GM21367 (cell line): ENCODE results near the gene STAG1.
"Not testable (repeated sequence)": the region's sequence is repeated elsewhere in the genome, so short reads cannot be mapped to it uniquely, and the experiment has no call there.

ENCODE experiments used
- ATAC-seq: cut with Tn5 transposase; IDR thresholded peaks from one replicate; pipeline ENCODE4 v1.9.1; 2021; ENCODE audit not compliant: unreplicated experiment

STAG1 gene

DNA sequence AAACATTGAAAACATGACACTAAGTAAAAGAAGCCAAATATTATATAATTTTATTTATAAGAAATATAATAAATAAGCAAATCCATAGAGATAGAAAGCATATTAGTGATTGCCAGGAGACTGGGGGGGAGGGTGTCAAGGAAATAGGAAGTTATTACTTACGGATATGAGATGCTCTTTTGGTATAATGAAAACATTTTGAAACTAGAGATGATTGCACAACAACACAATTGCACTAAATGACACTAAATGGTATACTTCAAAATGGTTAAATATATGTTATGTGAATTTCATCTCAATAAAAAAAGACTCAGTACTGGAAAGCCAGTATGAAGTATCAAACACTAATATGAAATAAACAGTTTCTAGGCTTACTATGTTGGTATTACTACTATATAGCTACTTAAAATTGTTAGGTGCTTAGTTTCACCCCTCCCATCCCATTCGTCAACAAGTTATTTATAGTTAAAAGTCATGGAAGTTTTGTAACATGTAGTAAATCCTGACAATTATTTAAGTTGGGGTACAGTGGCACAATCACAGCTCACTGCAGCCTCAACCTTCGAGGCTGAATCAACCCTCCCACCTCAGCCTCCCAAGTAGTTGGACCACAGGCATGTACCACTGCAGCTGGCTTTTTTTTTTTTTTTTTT lies 43.7 kb downstream of the STAG1 start:
- no peak for ATAC-seq

DNA sequence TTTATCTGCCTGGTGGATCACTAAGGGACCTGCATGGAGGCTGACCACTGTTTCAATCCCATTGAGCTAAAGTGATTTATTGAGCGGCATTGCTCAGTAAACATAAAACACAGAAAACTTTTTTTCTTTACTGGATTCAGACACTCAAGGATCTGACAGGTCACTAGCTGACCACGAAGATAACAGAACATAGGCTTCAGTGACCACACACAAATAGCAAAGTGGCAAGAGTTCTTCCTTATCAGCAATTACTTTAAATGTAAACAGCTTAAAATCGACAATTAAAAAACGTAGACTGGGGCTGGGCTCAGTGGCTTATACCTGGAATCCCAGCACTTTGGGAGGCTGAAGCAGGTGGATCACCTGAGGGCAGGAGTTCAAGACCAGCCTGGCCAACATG lies 48.7 kb downstream of the STAG1 start:
- ATAC-seq: no peak

DNA sequence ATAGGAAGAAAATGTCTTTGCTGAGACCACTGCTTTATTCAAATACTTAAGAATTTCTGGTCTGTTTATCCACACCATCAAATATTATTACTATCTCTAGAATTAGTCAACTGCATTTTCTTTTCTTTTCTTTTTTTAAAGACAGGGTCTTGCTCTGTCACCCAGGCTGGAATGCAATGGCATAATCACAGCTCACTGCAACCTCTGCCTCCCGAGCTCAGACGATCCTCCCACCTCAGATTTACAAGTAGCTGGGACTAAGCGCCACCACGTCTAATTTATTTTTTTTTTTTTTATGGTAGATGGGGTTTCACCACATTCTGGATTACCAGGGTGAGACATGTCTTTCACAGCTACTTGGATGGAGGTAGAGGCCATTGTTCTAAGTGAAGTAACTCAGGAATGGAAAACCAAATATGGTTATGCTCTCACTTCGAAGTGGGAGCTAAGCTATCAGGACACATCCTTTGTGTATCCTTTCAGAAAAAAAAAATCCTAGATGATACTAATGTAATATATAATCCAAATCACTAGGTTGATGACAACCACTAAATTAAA lies 52.8 kb downstream of the STAG1 start:
- ATAC-seq: no peak

DNA sequence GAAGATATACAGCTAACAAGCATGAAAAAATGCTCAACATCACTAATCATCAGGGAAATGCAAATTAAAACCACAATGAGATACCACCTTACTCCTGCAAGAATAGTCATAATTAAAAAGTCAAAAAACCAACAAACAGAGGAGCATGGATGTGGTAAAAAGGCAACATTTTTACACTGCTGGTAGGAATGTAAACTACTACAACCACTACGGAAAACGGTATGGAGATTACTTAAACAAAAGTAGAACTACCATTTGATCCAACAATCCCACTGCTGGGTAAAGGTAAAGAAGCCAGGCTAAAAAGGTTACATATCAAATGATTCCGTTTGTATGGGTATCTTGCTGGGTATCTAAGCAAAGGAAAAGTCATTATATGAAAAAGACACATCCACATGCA lies 53.8 kb downstream of the STAG1 start:
- no peak for ATAC-seq

DNA sequence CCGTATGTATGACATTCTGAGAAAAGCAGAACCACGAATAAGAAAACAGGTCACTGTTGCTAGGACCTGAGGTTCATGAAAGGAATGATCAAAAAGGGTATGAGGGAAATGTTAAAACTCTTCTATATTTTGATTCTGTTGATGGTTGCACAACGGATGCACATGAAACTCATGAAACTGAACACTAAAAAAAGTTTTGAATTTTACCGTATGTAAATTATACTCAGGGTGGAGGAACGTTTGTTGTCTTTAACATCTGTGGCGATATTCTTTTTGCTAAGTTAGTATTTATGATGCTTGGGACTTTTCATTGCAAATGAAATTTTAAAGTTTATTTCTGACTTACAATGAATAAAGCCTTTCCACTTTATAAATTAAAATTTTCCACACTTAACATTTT lies 55.4 kb downstream of the STAG1 start:
- ATAC-seq: no peak

DNA sequence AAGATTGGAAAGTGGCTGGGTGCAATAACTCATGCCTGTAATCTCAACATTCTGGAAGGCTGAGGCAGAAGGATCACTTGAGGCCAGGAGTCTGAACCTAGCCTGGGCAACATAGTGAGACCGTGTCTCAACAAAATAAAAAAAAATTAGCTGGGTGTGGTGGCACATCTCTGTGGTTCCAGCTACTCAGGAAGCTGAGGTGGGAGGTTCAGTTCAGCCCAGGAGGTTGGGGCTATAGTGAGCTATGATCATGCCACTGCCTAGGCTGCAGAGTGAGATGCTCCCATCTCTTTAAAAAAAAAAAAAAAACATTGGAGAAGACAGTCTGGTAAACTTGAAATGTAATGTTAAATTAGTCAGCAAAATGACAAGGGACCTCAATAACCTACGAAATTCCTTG lies 57.9 kb downstream of the STAG1 start:
- no peak for ATAC-seq

DNA sequence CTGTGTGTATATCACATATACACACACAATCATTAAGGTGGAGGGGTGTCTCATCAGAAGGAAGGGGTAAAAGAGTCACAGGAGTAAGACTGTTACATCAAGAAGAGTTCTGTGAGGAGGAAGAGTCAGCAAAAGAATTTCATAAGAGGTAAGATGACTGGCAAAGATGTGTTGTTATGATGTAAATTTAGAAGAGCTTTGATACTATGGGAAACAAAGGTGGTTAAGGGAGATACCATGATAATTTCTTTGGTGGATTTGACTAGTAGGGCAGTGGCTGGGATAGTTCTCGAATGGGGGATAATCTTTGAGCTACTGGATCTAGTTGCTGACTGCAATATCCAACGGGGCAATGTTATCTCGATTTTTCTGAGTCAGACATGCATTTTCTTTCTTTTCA lies 61.6 kb downstream of the STAG1 start:
- no peak for ATAC-seq

DNA sequence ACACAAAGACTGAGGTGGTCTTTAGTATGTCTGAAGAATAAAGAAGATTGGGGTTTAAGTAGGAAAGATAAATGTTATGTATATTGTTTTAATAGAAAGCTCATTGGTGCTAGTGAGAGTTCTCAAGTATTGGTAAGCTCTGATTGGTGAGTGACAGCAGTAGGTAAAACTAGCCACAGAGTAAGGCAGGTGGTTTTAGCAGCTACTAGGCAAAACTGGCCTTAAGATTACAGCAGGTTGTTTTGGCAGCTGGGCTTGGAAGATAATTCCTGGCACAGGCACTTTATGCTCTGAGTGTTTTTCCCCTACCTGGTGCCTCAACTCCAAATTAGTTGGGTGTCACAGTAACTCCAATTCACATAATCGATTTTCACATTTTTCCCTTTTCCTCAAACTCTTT lies 66.3 kb downstream of the STAG1 start:
- ATAC-seq: no peak

DNA sequence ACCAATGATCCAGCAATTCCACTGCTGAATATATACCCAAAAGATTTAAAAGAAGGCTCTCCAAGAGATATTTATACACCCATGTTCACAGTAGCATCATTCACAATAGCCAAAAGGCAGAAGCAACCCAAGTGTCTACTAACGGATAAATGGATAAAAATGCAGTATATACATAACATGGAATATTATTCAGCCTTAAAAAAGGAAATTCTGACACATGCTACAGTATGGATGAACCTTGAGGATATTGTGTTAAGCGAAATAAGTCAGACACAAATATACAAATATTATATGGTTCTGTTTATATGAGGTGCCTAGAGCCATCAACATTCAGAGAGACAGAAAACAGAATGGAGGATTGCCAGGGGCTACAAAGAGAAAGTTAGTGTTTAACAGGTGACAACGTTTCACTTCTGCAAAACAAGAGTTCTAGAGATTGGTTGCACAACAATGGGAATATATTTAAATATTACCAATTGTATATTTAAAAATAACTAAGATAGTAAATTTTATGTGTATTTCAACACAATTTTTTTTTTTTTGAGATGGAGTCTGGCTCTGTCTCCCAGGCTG lies 69.4 kb downstream of the STAG1 start:
- no peak for ATAC-seq

DNA sequence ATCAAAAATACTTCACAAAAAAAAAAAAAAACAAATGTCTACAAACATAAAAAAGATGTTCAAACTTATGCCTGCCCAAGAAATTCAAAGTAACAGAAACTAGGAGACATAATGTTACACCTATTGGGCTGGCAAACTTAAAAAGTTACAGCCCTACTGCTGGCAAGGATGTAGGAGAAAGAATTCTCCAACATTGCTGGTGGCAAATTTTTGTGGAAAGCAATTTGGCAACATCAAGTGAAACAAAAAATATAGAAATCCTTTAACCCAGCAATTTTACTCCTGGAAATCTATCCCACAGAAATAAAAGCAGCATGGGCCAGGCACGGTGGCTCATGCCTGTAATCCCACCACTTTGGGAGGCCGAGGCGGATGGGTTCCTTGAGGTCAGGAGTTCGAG lies 73.2 kb downstream of the STAG1 start:
- no peak for ATAC-seq

DNA sequence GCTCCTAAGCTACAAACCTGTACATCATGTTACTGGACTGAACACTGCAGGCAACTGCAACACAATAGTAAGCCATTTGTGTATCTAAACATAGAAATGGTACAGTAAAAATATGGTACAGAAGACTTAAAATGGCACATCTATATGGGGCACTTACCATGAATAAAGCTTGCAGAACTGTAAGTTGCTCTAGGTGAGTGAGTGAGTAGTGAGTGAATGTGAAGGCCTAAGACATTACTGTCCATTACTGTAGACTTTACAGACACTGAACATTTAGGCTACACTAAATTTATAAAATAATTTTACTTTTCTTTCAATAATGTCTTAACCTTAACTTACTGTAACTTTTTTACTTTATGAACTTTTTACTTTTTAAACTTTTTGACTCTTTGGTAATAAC lies 76.2 kb downstream of the STAG1 start:
- ATAC-seq: no peak

DNA sequence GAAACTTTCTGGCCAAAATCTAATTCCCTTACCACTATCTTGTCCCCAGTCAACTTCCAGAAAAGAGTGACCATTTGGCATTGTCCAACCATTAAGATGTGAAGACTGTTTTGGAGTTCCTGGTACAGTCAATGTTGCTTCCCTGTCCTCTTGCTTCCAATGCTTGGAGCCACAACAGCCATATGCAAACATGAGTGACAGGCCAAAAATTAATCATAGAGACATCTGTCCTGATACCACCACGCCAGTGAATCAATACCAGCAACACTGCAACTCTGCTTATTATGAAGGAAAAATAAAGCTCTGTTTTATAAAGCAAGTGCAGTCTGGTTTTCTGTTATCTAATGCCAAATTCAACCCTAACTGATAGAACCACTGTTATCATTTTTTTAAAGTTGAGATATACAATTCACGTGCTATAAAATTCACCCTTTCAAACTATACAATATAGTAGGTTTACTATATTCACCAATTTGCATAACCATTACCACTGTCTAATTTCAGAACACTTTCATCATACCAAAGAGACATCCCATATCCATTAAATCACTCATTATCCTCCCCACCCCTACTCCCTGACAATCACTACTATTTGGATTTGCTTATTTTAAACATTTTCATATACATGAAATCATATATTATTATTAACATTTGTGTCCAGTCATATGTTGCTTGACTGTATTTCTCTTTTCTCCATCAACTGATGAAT lies 76.9 kb downstream of the STAG1 start:
- ATAC-seq: no peak

DNA sequence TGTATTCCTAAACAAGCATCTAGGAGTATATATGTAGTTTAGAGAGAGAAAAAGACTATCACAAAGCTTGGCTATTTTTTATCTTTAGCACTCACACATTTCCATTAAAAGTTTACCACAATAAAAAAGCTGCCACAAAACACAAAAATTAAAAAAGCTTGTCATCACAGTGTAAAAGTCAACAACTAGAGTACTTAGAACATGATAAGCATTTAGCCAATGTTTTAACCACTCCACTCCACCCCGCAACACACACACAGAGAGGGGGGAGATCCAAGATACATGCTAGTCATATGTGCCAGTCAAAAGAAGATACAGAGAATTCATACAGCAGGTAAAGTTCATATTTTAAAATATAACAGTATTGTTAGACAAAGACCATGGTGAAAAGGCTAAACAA lies 79.7 kb downstream of the STAG1 start:
- ATAC-seq: no peak

DNA sequence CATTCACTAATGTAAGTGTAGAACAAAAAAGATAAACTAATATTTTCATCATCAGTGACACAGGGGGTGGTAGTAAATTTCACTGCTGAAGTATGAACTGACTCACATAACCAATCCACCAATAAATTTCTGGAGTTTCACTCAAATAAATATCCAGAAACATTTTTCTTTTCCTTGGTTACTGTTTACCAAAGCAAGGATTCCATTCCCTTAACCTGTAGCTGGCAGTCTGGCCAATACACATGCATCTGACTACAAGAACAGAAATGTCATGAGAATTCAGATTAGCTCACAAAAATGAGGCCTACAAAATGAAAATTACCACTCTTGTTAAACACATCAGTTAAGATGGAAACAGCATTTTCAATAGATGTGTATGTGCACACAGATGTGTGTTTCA lies 80.3 kb downstream of the STAG1 start:
- ATAC-seq: no peak

DNA sequence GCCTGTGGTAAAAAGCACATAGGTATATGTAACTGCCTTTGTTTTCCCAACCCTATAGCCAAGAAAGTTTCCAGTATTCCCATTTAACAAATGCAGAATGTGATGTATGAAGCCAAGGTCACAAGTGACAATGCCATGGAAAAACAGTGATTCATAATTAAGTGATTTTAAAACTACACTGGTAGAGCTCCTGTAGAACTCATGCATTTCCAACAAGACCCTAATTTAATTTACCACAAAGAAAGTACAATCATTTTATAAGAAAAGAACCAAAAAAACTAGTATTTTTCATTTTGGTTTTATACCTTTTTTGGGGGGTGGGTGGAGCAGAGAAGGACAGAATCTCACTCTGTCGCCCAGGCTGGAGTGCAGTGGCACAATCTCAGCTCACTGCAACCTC lies 82.0 kb downstream of the STAG1 start:
- no peak for ATAC-seq

DNA sequence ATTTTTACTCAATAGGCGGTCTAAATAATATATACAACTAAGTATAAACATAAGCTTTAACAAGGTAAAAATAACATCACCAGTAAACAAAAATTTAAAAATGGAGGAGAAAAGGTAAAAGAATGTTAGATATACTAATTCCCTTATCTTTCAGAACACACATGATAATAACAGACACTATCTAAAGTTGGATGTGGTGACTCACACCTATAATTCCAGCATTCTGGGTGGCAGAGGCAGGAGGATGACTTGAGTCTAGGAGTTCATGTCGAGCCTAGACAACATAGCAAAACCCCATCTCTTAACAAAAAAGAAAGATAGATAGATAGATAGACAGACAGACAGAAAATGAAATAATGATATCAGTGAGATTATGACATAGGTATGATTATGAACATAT lies 85.1 kb downstream of the STAG1 start:
- no peak for ATAC-seq

DNA sequence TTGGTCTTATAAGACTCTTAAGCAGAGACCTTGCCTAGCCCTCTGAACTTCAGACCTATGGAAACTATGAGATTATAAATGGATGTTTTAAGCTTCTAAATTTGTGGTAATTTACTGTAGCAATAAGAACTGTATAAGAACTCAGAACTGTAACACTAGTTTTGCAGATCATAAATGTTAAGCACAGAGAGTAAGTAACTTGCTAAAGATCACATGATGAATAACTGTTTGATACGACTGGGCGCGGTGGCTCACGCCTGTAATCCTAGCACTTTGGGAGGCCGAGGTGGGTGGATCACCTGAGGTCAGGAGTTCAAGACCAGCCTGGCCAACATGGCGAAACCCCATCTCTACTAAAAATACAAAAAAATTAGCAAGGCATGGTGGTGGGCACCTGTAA lies 85.9 kb downstream of the STAG1 start:
- ATAC-seq: not testable (repeated sequence)

DNA sequence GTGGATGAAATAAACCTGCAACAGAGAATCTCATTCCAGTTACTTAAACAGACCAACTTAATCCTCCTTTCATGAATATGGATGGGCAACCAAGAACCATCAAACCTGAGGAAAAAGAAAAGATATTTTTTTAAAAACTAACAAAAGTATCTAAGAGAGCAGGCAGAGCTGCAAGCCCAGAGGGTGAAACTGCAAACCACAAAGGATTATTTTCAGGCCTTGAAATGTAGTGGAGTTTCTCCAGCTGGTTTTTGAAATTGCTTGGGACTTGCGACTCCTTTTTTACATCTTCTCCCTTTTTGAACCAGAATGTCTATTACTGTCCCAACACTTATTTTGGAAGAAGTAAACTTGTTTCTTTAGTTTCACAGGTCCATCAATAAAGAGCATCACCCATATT lies 87.4 kb downstream of the STAG1 start:
- no peak for ATAC-seq

DNA sequence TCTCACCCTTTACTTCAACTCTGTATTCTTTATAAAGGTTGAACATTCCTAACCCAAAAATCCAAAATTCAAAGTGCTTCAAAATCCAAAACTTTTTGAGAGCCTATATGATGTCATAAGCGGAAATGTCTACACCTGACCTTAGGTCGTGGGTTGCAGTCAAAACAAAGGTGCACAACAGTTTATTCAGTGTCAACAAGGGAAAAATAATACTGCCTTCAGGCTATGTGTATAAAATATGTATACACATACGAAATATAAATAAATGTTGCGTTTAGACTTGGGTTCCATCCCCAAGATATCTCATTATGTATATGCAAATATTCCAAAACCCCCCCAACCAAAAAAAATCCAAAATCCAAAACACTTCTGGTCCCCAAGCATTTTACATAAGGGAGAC lies 90.9 kb downstream of the STAG1 start:
- no peak for ATAC-seq

DNA sequence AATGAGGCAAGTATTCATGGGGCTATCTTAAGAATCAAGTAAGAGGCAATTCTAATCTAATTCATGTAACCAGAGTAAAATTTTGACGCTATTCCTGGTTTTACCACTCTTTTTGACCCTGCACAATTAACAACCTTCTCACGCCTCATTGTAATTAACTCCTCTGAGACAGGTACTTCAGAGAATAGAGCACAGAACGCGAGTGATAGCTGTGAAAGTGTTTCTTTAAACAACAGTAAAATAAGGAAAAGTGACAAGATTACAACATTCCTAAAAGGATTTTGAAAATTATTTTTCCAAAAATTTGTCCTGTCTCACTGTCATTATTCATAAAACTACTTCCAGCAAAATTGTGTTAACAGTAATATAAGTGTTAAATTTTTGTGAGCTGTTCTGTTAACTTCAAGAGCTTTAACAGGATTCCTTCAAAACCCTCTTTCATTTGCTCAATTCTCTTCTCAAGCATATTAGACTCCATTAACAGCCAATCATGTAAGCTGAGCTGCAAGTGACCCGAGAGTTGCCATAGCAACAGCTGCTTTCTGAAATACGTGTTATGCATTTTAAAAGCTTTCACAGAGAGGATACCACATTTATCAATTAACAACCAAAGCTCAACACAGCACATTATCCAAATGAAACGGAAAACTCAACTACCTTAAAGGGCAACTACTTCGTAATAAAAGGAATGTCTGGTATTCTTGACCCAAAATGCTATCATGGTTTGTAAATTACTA lies 93.1 kb downstream of the STAG1 start:
- no peak for ATAC-seq

DNA sequence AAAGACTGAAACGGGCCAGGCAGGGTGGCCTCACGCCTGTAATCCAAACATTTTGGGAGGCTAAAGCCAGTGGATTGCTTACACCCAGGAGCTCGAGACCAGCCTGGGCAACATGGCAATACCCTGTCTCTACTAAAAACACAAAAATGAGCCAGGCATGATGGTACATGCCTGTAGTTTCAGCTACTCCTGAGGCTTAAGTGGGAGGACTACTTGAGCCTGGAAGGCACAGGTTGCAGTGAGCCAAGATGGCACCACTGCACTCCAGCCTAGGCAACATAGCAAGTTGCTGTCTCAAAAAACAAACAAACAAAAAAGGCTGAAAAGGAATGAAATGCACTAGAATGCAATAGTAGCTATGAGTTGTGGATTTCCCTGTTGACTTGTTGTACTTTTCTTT lies 94.7 kb downstream of the STAG1 start:
- ATAC-seq: no peak

DNA sequence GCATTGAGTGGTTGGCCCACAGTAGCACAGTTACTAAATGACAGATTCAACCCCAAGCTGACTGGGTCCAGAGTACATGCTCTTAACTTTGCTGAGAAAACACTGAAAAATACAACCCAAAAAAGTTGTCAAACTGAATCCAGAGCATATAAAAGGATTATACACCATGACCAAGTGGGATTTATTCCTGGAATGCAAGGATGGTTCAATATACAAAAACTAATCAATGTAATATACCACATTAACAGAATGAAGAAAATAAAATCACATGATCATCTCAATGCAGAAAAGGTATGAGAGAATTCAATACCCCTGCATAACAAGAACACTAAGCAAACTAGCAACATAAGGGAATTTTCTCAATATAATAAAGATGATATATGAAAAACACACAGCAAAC lies 98.5 kb downstream of the STAG1 start:
- no peak for ATAC-seq
